Measurements from ENCODE around the gene MT2A. TPM values are rescaled to one million over a fixed set of nuclear protein-coding genes. Genes with fewer than 3 reads are reported as not detected.
A peak's percentile ranks its signal among the peaks of the same experiment; 100 is the strongest.

The MT2A gene
- total and polyA plus RNA-seq, 4 donors, result 146 to 1,681 (median 847) TPM

DNA sequence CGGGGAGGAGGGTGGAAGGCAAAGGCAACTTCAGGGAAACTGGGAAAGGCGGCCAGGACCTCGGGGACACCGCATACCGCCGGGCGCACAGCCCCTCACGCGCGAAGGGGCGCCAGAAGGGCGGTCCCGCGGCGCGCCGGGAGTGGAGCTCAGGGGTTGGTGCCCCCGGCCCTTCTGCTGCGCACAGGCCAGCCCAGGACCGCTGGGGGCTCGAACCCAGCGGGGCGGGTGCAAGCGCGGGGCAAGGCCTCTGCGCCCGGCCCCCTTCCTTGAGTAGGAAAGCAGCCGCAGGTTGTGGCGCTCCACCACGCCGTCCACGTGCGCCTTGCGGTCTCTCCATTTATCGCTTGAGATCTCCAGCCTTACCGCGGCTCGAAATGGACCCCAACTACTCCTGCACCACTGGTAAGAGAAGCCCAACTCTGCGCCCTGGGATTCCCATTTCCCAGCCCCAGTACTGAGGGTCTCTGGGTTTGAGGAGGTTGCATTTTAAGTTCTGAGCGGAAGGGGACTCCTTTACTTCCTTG, 27.1 kb downstream of the MT2A start:
- no peak overlapping the region for H3K27ac ChIP-seq (ENCODE audit: low read depth in 1 of 2, low read length in 2 of 2)
- DNase-seq (no peak), ATAC-seq (ENCODE audit: low FRiP score) (no peak)
- no peaks in the 10 kb centered on the region for H3K4me1 ChIP-seq (ENCODE audit: control insufficient read depth in 1 of 2, insufficient read depth in 2 of 2, low read length in 2 of 2)
- no peak overlapping the region for H3K4me3 ChIP-seq (ENCODE audit: low read length in 2 of 2)
- 46 to 59% methylated on average over 31 to 40 of the region's 40 CpGs for WGBS, 2 donors
- intact Hi-C loops (cut with DNase I), result no loop called here
- no peaks in the 10 kb centered on the region for H3K36me3 ChIP-seq (ENCODE audit: control insufficient read depth in 1 of 2, insufficient read depth in 2 of 2, low read length in 1 of 2)
- no peaks in the 10 kb centered on the region for H3K27me3 ChIP-seq (ENCODE audit: control insufficient read depth in 1 of 2, insufficient read depth in 2 of 2, low read length in 1 of 2)
- H3K9me3 ChIP-seq (ENCODE audit: control insufficient read depth, low read length), result no peaks in the 10 kb centered on the region

DNA sequence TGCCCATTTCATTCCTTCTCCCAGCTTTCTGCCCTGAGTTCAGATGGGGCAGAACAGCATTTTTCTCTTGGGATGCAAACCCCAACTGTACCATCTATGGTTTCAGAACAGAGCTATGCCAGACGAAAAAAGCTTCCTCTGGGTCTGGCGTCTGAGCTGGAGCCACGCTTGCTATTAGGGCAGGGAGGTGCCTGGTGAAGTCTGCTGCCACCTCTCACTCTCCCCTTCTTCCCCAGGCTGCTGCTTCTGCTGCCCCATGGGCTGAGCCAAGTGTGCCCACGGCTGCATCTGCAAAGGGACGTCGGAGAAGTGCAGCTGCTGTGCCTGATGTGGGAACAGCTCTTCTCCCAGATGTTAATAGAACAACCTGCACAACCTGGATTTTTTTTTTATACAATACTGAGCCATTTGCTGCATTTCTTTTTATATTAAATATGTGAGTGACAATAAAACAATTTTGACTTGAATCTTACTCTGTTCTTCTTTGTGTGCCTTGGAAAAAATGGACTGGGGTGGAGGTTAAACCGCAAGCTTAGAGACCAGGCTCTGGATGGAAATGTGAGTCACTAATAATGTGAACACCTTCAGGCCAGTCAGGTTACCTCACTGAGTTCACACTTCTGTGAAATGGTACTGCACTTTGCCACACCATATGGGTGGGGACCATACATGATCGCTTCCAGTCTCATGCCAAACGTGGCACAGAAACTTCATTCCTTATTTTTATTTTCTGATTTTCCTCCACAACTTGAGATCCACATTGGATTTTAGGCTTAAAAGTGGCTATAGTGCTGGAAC, 28.4 kb downstream of the MT2A start:
- Histone ChIP-seq H3K27ac (ENCODE audit: low read depth in 1 of 2, low read length in 2 of 2) (no peak overlapping the region), H3K9me3 (ENCODE audit: control insufficient read depth, low read length) (no peaks in the 10 kb centered on the region), H3K4me3 (ENCODE audit: low read length in 2 of 2) (no peak overlapping the region), H3K4me1 (ENCODE audit: control insufficient read depth in 1 of 2, insufficient read depth in 2 of 2, low read length in 2 of 2) (no peaks in the 10 kb centered on the region), H3K36me3 (ENCODE audit: control insufficient read depth in 1 of 2, insufficient read depth in 2 of 2, low read length in 1 of 2) (no peaks in the 10 kb centered on the region), H3K27me3 (ENCODE audit: control insufficient read depth in 1 of 2, insufficient read depth in 2 of 2, low read length in 1 of 2) (no peaks in the 10 kb centered on the region)
- intact Hi-C loops (cut with DNase I), result no loop called here
- 85% methylated on average over 9 of the region's 9 CpGs for WGBS, 2 donors
- DNase-seq (no peak), ATAC-seq (ENCODE audit: low FRiP score) (no peak)

DNA sequence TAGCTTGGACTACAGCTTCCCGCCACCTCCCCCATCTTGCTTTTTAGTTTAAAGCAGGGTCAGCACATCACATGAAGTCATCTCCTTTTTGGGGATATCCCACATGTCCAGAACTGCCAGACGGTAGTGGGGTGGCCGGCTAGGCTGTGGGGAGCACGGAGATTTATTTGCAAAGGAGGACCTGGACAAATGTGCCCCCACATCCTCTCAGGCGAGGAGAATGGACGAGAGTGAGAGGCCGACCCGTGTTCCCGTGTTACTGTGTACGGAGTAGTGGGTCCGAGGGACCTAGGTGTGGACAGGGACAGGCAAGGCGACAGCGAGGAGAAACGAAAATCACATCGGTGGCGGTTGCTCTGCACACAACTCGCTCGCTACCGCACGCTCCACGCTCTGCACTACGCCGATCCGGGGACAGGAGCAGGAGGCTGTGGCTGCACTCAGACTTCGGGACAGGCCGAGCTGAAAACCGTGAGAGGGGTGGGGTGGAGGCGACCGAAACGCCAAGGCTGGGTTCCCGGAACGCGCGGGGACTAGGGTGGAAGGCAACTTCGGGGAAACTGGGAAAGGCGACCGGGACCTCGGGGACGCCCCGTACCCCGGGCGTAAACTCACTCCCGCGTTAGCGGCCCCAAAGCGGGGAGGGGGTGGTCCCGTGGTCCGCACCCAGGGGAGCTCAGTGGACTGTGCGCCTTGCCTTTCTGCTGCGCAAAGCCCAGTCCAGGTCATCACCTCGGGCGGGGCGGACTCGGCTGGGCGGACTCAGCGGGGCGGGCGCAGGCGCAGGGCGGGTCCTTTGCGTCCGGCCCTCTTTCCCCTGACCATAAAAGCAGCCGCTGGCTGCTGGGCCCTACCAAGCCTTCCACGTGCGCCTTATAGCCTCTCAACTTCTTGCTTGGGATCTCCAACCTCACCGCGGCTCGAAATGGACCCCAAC, 29.7 kb downstream of the MT2A start, which contains the start of gene MT1A:
TSS of gene MT1A (plus strand) at position 853 of the 937 bp plus-strand sequence. CDS start at position 926, 73 bp downstream.
- Histone ChIP-seq H3K9me3 (ENCODE audit: control insufficient read depth, low read length) (no peaks in the 10 kb centered on the region), H3K4me1 (ENCODE audit: control insufficient read depth in 1 of 2, insufficient read depth in 2 of 2, low read length in 2 of 2) (no peaks in the 10 kb centered on the region), H3K27me3 (ENCODE audit: control insufficient read depth in 1 of 2, insufficient read depth in 2 of 2, low read length in 1 of 2) (no peaks in the 10 kb centered on the region), H3K36me3 (ENCODE audit: control insufficient read depth in 1 of 2, insufficient read depth in 2 of 2, low read length in 1 of 2) (no peaks in the 10 kb centered on the region), H3K27ac (ENCODE audit: low read depth in 1 of 2, low read length in 2 of 2) (peak within 1 kb of the TSS in 1 of 2 donors; percentile 39), H3K4me3 (ENCODE audit: low read length in 2 of 2) (no peak within 1 kb of the TSS)
- 20 to 23% methylated on average over 68 of the region's 68 CpGs for WGBS, 2 donors
- intact Hi-C loops (cut with DNase I), result no loop called here
- DNase-seq (peak; percentile 89 to 95), ATAC-seq (ENCODE audit: low FRiP score) (peak; percentile 90)

DNA sequence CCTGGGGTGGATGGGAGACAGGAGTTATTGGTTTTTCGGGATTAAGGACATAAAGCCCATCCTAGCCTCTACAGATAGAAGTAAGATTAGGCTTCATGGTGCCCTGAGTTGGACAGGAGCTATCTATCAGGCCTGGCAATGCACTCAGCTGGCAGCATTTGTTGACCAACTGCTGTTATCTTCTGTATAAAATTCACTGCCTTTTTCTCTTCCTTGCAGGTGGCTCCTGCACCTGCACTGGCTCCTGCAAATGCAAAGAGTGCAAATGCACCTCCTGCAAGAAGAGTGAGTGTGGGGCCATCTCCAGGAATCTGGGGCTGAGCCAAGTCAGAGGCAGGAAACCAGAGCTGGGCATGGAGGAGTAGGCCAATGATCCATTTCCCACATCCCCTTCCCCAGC, 30.7 kb downstream of the MT2A start:
- WGBS, 2 donors, result 60 to 64% methylated on average over 1 of the region's 1 CpG
- Histone ChIP-seq H3K4me3 (ENCODE audit: low read length in 2 of 2) (no peak overlapping the region), H3K9me3 (ENCODE audit: control insufficient read depth, low read length) (no peaks in the 10 kb centered on the region), H3K36me3 (ENCODE audit: control insufficient read depth in 1 of 2, insufficient read depth in 2 of 2, low read length in 1 of 2) (no peaks in the 10 kb centered on the region), H3K27ac (ENCODE audit: low read depth in 1 of 2, low read length in 2 of 2) (no peak overlapping the region), H3K27me3 (ENCODE audit: control insufficient read depth in 1 of 2, insufficient read depth in 2 of 2, low read length in 1 of 2) (no peaks in the 10 kb centered on the region), H3K4me1 (ENCODE audit: control insufficient read depth in 1 of 2, insufficient read depth in 2 of 2, low read length in 2 of 2) (no peaks in the 10 kb centered on the region)
- ATAC-seq (ENCODE audit: low FRiP score), result no peak
- no peak for DNase-seq
- intact Hi-C loops (cut with DNase I), result no loop called here

DNA sequence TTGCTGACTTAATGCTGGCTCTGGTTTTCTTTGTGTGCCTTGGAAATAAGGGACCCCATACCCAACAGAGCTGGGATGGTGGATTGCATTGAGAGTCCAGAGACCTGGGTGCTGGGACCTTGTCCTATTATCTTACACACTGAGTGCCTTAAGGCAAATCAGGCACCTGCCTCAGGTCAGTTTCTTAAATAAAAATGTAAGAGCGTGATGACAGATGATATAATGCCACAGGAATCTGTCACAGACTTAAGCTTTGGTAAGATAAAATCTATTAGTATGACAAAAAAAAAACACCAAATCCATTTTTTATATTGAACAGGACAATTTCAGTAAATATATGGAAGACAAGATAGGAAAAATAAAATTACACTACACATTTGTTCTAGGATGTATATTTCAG, 31.7 kb downstream of the MT2A start:
- no peak overlapping the region for H3K27ac ChIP-seq (ENCODE audit: low read depth in 1 of 2, low read length in 2 of 2)
- no peaks in the 10 kb centered on the region for H3K4me1 ChIP-seq (ENCODE audit: control insufficient read depth in 1 of 2, insufficient read depth in 2 of 2, low read length in 2 of 2)
- H3K36me3 ChIP-seq (ENCODE audit: control insufficient read depth in 1 of 2, insufficient read depth in 2 of 2, low read length in 1 of 2), result no peaks in the 10 kb centered on the region
- no peaks in the 10 kb centered on the region for H3K27me3 ChIP-seq (ENCODE audit: control insufficient read depth in 1 of 2, insufficient read depth in 2 of 2, low read length in 1 of 2)
- 82 to 90% methylated on average over 1 of the region's 1 CpG for WGBS, 2 donors
- H3K9me3 ChIP-seq (ENCODE audit: control insufficient read depth, low read length), result no peaks in the 10 kb centered on the region
- ATAC-seq (ENCODE audit: low FRiP score) (no peak), DNase-seq (no peak)
- no peak overlapping the region for H3K4me3 ChIP-seq (ENCODE audit: low read length in 2 of 2)
- intact Hi-C loops (cut with DNase I), result loop anchor here in 1 of 2 donors (5.0 kb wide), 2 partner anchors 38 to 42 kb away; partner anchors contain the start of gene MT1X

DNA sequence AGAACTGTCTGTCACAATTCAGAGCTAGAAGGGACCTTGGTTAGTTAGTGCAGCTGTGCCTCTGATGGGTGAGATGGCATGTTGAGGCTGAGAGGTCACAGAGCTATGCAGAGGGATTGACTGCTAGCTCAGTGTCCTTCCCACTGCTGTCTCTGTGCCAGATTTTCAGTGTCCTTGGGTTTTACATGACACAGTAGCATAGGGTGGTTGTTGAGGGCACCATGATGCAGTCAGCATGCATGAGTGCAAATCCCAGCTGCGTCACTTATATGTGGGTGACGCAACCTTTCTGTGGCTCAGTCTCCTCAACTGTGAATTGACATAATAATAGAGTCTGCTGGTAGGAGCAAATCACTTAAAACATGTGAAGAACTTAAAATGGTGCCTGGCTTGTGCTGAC, 32.8 kb downstream of the MT2A start:
- Histone ChIP-seq H3K27me3 (ENCODE audit: control insufficient read depth in 1 of 2, insufficient read depth in 2 of 2, low read length in 1 of 2) (no peaks in the 10 kb centered on the region), H3K9me3 (ENCODE audit: control insufficient read depth, low read length) (no peaks in the 10 kb centered on the region), H3K27ac (ENCODE audit: low read depth in 1 of 2, low read length in 2 of 2) (no peak overlapping the region), H3K36me3 (ENCODE audit: control insufficient read depth in 1 of 2, insufficient read depth in 2 of 2, low read length in 1 of 2) (no peaks in the 10 kb centered on the region), H3K4me1 (ENCODE audit: control insufficient read depth in 1 of 2, insufficient read depth in 2 of 2, low read length in 2 of 2) (no peaks in the 10 kb centered on the region), H3K4me3 (ENCODE audit: low read length in 2 of 2) (no peak overlapping the region)
- intact Hi-C loops (cut with DNase I), result loop anchor here in 1 of 2 donors (5.0 kb wide), 2 partner anchors 39 to 41 kb away; partner anchors contain the start of gene MT1X
- DNase-seq (no peak), ATAC-seq (ENCODE audit: low FRiP score) (no peak)
- 97% methylated on average over 2 of the region's 2 CpGs for WGBS, 2 donors

DNA sequence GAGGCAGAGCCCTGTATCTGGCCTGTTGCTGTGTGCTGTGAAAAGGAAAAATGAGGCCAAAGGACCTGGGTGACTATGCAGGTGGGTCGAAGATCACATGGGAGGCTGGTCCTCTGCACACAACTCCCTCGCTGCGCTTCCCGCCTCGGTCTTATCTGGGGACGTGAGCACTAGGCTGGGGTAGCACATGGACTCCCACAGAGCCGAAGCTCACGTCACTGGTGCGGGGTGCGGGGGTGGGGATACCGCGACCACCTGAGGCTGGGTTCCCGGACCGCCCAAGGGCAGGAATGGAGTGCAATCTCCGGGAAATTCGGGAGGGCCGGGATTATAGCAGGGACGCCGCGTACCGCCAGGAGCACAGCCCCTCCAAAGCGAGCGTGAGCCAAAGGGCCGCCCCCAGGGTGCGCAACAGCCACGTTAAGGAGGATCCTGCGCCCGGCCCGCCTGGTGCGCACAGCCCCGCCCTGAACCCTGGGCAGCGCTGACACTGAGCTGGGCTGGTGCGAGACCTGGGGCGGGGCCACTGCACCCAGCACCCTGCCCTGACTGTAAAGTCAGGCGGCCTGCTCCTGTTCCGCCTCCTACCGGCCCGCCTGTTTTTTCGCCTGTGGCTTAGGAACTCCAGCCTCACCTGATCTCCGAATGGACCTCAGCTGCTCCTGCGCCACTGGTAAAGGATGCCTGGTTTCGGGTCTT, 34.8 kb downstream of the MT2A start:
- intact Hi-C loops (cut with DNase I), result loop anchor here (2.0 to 5.0 kb wide), 3 partner anchors 38 to 41 kb away; partner anchors contain the start of gene MT1X (in 1 of the 2)
- Histone ChIP-seq H3K4me1 (ENCODE audit: control insufficient read depth in 1 of 2, insufficient read depth in 2 of 2, low read length in 2 of 2) (no peaks in the 10 kb centered on the region), H3K4me3 (ENCODE audit: low read length in 2 of 2) (no peak overlapping the region), H3K9me3 (ENCODE audit: control insufficient read depth, low read length) (no peaks in the 10 kb centered on the region), H3K27ac (ENCODE audit: low read depth in 1 of 2, low read length in 2 of 2) (peak overlapping the region in 1 of 2 donors; percentile 15), H3K27me3 (ENCODE audit: control insufficient read depth in 1 of 2, insufficient read depth in 2 of 2, low read length in 1 of 2) (no peaks in the 10 kb centered on the region), H3K36me3 (ENCODE audit: control insufficient read depth in 1 of 2, insufficient read depth in 2 of 2, low read length in 1 of 2) (no peaks in the 10 kb centered on the region)
- WGBS, 2 donors, result 9 to 11% methylated on average over 42 of the region's 42 CpGs
- ATAC-seq (ENCODE audit: low FRiP score) (peak; percentile 89), DNase-seq (peak; percentile 89 to 93)

DNA sequence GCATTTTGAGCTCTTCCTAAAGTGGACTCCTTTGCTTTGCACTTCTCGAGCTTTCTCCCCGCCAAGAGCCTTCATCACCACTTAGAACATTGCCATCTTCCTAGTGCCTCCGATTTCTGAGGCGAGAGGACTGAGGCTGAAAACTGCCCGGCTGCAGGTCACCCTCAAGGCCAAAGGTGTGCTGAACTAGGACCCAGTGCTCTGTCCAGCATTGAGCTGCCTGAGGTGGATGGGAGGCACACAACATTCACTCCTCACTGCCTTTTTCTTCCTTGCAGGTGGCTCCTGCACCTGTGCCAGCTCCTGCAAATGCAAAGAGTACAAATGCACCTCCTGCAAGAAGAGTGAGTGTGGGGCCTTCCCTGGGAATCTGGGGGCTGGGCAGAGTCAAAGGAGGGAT, 35.4 kb downstream of the MT2A start:
- no peak overlapping the region for H3K4me3 ChIP-seq (ENCODE audit: low read length in 2 of 2)
- DNase-seq, result no peak
- no peaks in the 10 kb centered on the region for H3K36me3 ChIP-seq (ENCODE audit: control insufficient read depth in 1 of 2, insufficient read depth in 2 of 2, low read length in 1 of 2)
- no peaks in the 10 kb centered on the region for H3K9me3 ChIP-seq (ENCODE audit: control insufficient read depth, low read length)
- intact Hi-C loops (cut with DNase I), result loop anchor here (2.0 to 5.0 kb wide), 3 partner anchors 38 to 42 kb away; partner anchors contain the start of gene MT1X (in 1 of the 2)
- no peaks in the 10 kb centered on the region for H3K27me3 ChIP-seq (ENCODE audit: control insufficient read depth in 1 of 2, insufficient read depth in 2 of 2, low read length in 1 of 2)
- ATAC-seq (ENCODE audit: low FRiP score), result no peak
- H3K4me1 ChIP-seq (ENCODE audit: control insufficient read depth in 1 of 2, insufficient read depth in 2 of 2, low read length in 2 of 2), result no peaks in the 10 kb centered on the region
- WGBS, 2 donors, result 69 to 70% methylated on average over 5 of the region's 5 CpGs
- no peak overlapping the region for H3K27ac ChIP-seq (ENCODE audit: low read depth in 1 of 2, low read length in 2 of 2)

All from aorta (tissue), 5 donors.